HepG2 (cell line): ENCODE results near the gene TMEM139. TPM values are rescaled to one million over a fixed set of nuclear protein-coding genes. Genes with fewer than 3 reads are reported as not detected.

Experiments
- ATF2 ChIP-seq: sonication (generic); formaldehyde crosslinking; IDR thresholded peaks from 2 replicates; pipeline ENCODE4 v1.4.0; 2020; ENCODE audit warnings: missing genetic modification reagents
- BORCS8-MEF2B ChIP-seq: sonication (generic); formaldehyde crosslinking; IDR thresholded peaks from 2 replicates; pipeline ENCODE4 v1.8.0; 2022; ENCODE audit warnings: mild to moderate bottlenecking, missing genetic modification reagents
- DNMT3B ChIP-seq: conservative IDR thresholded peaks from 2 replicates; pipeline ENCODE4 v1.6.1; 2016; ENCODE audit warnings: missing biosample characterization, control low read depth
- DPF2 ChIP-seq: sonication (generic); formaldehyde crosslinking; IDR thresholded peaks from 2 replicates; pipeline ENCODE4 v1.4.0; 2020; ENCODE audit warnings: mild to moderate bottlenecking, low read depth, missing genetic modification reagents, borderline replicate concordance
- DRAP1 ChIP-seq: IDR thresholded peaks from 2 replicates; pipeline ENCODE4 v1.6.1; 2016; ENCODE audit warnings: missing genetic modification reagents, missing compliant biosample characterization
- FOSL1 ChIP-seq: sonication (generic); formaldehyde crosslinking; IDR thresholded peaks from 2 replicates; pipeline ENCODE4 v1.9.0; 2021; ENCODE audit warnings: missing genetic modification reagents, borderline replicate concordance
- JUN ChIP-seq: sonication (generic); formaldehyde crosslinking; IDR thresholded peaks from 2 replicates; pipeline ENCODE4 v1.4.0; 2020; ENCODE audit warnings: mild to moderate bottlenecking, missing genetic modification reagents
- KAT7 ChIP-seq: IDR thresholded peaks from 2 replicates; pipeline ENCODE4 v1.6.1; 2018; ENCODE audit warnings: borderline replicate concordance, missing compliant biosample characterization
- MIER2 ChIP-seq: IDR thresholded peaks from 2 replicates; pipeline ENCODE4 v1.6.1; 2016; ENCODE audit warnings: missing biosample characterization, missing genetic modification reagents
- PHF21A ChIP-seq: sonication (generic); formaldehyde crosslinking; IDR thresholded peaks from 2 replicates; pipeline ENCODE4 v1.5.0; 2020; ENCODE audit warnings: mild to moderate bottlenecking, missing genetic modification reagents
- RBFOX2 ChIP-seq: fragments of 200-400 bp; formaldehyde crosslinking; IDR thresholded peaks from 2 replicates; pipeline ENCODE4 v1.6.1; 2017; ENCODE audit warnings: low read depth, mild to moderate bottlenecking, low read length
- SMAD3 ChIP-seq: sonication (generic); formaldehyde crosslinking; IDR thresholded peaks from 2 replicates; pipeline ENCODE4 v1.4.0; 2020; ENCODE audit warnings: missing genetic modification reagents
- SOX5 ChIP-seq: IDR thresholded peaks from 2 replicates; pipeline ENCODE4 v1.6.1; 2016; ENCODE audit warnings: borderline replicate concordance
- STAT5B ChIP-seq: sonication (generic); formaldehyde crosslinking; IDR thresholded peaks from 2 replicates; pipeline ENCODE4 v1.4.0; 2020; ENCODE audit warnings: missing genetic modification reagents
- STAT6 ChIP-seq: sonication (generic); formaldehyde crosslinking; IDR thresholded peaks from 2 replicates; pipeline ENCODE4 v1.4.0; 2020; ENCODE audit warnings: missing genetic modification reagents, mild to moderate bottlenecking, borderline replicate concordance
- TARDBP ChIP-seq: sonication (generic); formaldehyde crosslinking; IDR thresholded peaks from 2 replicates; pipeline ENCODE4 v1.8.0; 2022; ENCODE audit warnings: mild to moderate bottlenecking, missing genetic modification reagents
- TCF7L2 ChIP-seq: IDR thresholded peaks from 2 replicates; pipeline ENCODE4 v1.6.1; 2011; ENCODE audit warnings: mild to moderate bottlenecking, low read depth, low read length, moderate library complexity
- ZFYVE20 ChIP-seq: sonication (generic); formaldehyde crosslinking; IDR thresholded peaks from 2 replicates; pipeline ENCODE4 v1.8.0; 2023; ENCODE audit warnings: low read depth, mild to moderate bottlenecking, moderate library complexity, missing genetic modification reagents, borderline replicate concordance
- ZNF24 ChIP-seq: fragments of 450-650 bp; IDR thresholded peaks from 2 replicates; pipeline ENCODE4 v1.6.1; 2017; ENCODE audit warnings: antibody characterized with exemption, mild to moderate bottlenecking
- ZNF331 ChIP-seq: sonication (generic); formaldehyde crosslinking; IDR thresholded peaks from 2 replicates; pipeline ENCODE4 v1.4.0; 2020; ENCODE audit warnings: missing genetic modification reagents
- ZNF589 ChIP-seq: sonication (generic); formaldehyde crosslinking; conservative IDR thresholded peaks from 2 replicates; pipeline ENCODE4 v1.8.0; 2022; ENCODE audit warnings: mild to moderate bottlenecking, moderate library complexity, missing genetic modification reagents
- ZNF614 ChIP-seq: IDR thresholded peaks from 2 replicates; pipeline ENCODE4 v1.6.1; 2018; ENCODE audit warnings: missing biosample characterization, missing genetic modification reagents, inconsistent platforms, borderline replicate concordance
- polyA plus RNA-seq, 8 experiments: library from polyadenylated mRNA; depleted of rRNA in 3 of 8; stranded (reverse) in 7 of 8; unstranded in 1 of 8; fragments of >200 nt; fragmentation: Illumina TruSeq in 4 of 8; extraction: Trizol in 4 of 8; gene quantifications; 2 replicates each; pipeline versions ENCODE4 v1.2.1 to v1.2.3, GENCODE V29; 2011 to 2016; ENCODE audit warnings: low read depth in 4 of 8, missing spikeins in 1 of 8, mixed read lengths in 1 of 8; ENCODE audit not compliant: insufficient read depth in 1 of 8
- total RNA-seq, 5 experiments: library from RNA; depleted of rRNA; stranded (reverse); fragments of >200 nt; fragmentation: Illumina TruSeq; extraction: Trizol; gene quantifications; 2 replicates each; pipeline ENCODE4 v1.2.3, GENCODE V29; 2016; ENCODE audit warnings: low read depth in 1 of 5
- TF ChIP-seq, protein P1 (sequence below): sonication (generic); formaldehyde crosslinking; IDR thresholded peaks from 2 replicates; pipeline ENCODE4 v1.4.0; 2020; ENCODE audit warnings: missing genetic modification reagents
- TF ChIP-seq, protein P2 (sequence below): sonication (generic); formaldehyde crosslinking; IDR thresholded peaks from 2 replicates; pipeline ENCODE4 v1.4.0; 2020; ENCODE audit warnings: missing genetic modification reagents

The TMEM139 gene
- total and polyA plus RNA-seq, 2 of the 13 experiments (the other 11 are each of a cell fraction or from before 2014, with no cell fraction given), result 7.9 to 14.0 TPM

GRCh38 chr7:143287935-143288826 is 3.4 kb downstream of the TMEM139 start, which contains the start of gene CASP2 (continued):
- TF ChIP-seq STAT6 (CRISPR knock-in tag), result peak; percentile 48; the same call in 1 of the 2 replicates
- peak; percentile 88 for TF ChIP-seq ZNF589 (CRISPR knock-in tag)
- TF ChIP-seq STAT5B (CRISPR knock-in tag), result no peak
- no peak for TF ChIP-seq ZFYVE20
- no peak for TF ChIP-seq FOSL1 (CRISPR knock-in tag)
- TF ChIP-seq, protein P1, sequence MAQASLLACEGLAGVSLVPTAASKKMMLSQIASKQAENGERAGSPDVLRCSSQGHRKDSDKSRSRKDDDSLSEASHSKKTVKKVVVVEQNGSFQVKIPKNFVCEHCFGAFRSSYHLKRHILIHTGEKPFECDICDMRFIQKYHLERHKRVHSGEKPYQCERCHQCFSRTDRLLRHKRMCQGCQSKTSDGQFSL (CRISPR knock-in tag), result no peak
- TF ChIP-seq ATF2, result no peak; the same call in 1 of the 2 replicates
- TF ChIP-seq TCF7L2, result no peak
- TF ChIP-seq, protein P2, sequence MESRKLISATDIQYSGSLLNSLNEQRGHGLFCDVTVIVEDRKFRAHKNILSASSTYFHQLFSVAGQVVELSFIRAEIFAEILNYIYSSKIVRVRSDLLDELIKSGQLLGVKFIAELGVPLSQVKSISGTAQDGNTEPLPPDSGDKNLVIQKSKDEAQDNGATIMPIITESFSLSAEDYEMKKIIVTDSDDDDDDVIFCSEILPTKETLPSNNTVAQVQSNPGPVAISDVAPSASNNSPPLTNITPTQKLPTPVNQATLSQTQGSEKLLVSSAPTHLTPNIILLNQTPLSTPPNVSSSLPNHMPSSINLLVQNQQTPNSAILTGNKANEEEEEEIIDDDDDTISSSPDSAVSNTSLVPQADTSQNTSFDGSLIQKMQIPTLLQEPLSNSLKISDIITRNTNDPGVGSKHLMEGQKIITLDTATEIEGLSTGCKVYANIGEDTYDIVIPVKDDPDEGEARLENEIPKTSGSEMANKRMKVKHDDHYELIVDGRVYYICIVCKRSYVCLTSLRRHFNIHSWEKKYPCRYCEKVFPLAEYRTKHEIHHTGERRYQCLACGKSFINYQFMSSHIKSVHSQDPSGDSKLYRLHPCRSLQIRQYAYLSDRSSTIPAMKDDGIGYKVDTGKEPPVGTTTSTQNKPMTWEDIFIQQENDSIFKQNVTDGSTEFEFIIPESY (CRISPR knock-in tag), result peak; percentile 96
- no peak for TF ChIP-seq DPF2 (CRISPR knock-in tag)
- no peak; the same call in none of the 2 replicates for TF ChIP-seq TARDBP (CRISPR knock-in tag)
- TF ChIP-seq ZNF614 (CRISPR knock-in tag), result no peak
- TF ChIP-seq DNMT3B, result no peak
- no peak for TF ChIP-seq MIER2 (CRISPR knock-in tag)
- no peak for TF ChIP-seq SOX5
- TF ChIP-seq KAT7 (CRISPR knock-in tag), result no peak
- TF ChIP-seq BORCS8-MEF2B (CRISPR knock-in tag), result peak; percentile 38; the same call in 1 of the 2 replicates
- no peak for TF ChIP-seq SMAD3 (CRISPR knock-in tag)
- 0 out of 2 replicates have a peak, but pooled peaks have one; percentile 37 for TF ChIP-seq JUN (CRISPR knock-in tag)
- peak; percentile 91 for TF ChIP-seq RBFOX2
- no peak for TF ChIP-seq ZNF331 (CRISPR knock-in tag)
- TF ChIP-seq ZNF24, result no peak
- peak; percentile 68; the same call in 1 of the 2 replicates for TF ChIP-seq PHF21A
- peak; percentile 75 for TF ChIP-seq DRAP1 (CRISPR knock-in tag)
